ENCODE measurements around the gene CECR2. TPM values are rescaled to one million over a fixed set of nuclear protein-coding genes. Genes with fewer than 3 reads are reported as not detected.
"Not testable (repeated sequence)": the region's sequence is repeated elsewhere in the genome, so short reads cannot be mapped to it uniquely, and the experiment has no call there.

Gene CECR2
- total RNA-seq, 1 experiment from 2014 or later = 3.6 TPM

- Histone ChIP-seq H3K27ac (ENCODE audit: low read length) (no peak overlapping the region), H3K4me3 (ENCODE audit: low read depth in 2 of 2, low read length in 2 of 2) (no peak overlapping the region), H3K36me3 (ENCODE audit: control insufficient read depth, insufficient read depth, low read length) (no peaks in the 10 kb centered on the region), H3K4me1 (ENCODE audit: control insufficient read depth, insufficient read depth, low read length) (no peaks in the 10 kb centered on the region), H3K9me3 (ENCODE audit: control insufficient read depth, insufficient read depth, low read depth, low read length) (no peaks in the 10 kb centered on the region), H3K27me3 (ENCODE audit: control insufficient read depth, insufficient read depth, low read length) (no peaks in the 10 kb centered on the region)
- intact Hi-C loops (cut with micrococcal nuclease; ENCODE audit: unreplicated experiment) = no loop called here
- CTCF ChIA-PET = no interaction called here
- in situ Hi-C loops (cut with HindIII; ENCODE audit: low pct_unique_long_range_greater_than_20kb, low sequenced_read_pairs) = no loop called here
- ATAC-seq = no peak
- POLR2A ChIA-PET = no interaction called here
- TF ChIP-seq POLR2AphosphoS5 (IDR thresholded peaks at IDR 0.05; ENCODE audit: low read depth, low read length) (no peak), TCF7L2 (IDR thresholded peaks at IDR 0.05; ENCODE audit: low read depth, low read length) (no peak), SIN3A (IDR thresholded peaks at IDR 0.05; ENCODE audit: borderline replicate concordance, insufficient read depth, low read depth, low read length) (no peak)
- TF ChIP-seq, protein P1, sequence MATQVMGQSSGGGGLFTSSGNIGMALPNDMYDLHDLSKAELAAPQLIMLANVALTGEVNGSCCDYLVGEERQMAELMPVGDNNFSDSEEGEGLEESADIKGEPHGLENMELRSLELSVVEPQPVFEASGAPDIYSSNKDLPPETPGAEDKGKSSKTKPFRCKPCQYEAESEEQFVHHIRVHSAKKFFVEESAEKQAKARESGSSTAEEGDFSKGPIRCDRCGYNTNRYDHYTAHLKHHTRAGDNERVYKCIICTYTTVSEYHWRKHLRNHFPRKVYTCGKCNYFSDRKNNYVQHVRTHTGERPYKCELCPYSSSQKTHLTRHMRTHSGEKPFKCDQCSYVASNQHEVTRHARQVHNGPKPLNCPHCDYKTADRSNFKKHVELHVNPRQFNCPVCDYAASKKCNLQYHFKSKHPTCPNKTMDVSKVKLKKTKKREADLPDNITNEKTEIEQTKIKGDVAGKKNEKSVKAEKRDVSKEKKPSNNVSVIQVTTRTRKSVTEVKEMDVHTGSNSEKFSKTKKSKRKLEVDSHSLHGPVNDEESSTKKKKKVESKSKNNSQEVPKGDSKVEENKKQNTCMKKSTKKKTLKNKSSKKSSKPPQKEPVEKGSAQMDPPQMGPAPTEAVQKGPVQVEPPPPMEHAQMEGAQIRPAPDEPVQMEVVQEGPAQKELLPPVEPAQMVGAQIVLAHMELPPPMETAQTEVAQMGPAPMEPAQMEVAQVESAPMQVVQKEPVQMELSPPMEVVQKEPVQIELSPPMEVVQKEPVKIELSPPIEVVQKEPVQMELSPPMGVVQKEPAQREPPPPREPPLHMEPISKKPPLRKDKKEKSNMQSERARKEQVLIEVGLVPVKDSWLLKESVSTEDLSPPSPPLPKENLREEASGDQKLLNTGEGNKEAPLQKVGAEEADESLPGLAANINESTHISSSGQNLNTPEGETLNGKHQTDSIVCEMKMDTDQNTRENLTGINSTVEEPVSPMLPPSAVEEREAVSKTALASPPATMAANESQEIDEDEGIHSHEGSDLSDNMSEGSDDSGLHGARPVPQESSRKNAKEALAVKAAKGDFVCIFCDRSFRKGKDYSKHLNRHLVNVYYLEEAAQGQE (IDR thresholded peaks at IDR 0.05; ENCODE audit: insufficient read depth in 1 of 2, low read depth in 2 of 2, low read length in 1 of 2) = no peak
- TF ChIP-seq, protein P2, sequence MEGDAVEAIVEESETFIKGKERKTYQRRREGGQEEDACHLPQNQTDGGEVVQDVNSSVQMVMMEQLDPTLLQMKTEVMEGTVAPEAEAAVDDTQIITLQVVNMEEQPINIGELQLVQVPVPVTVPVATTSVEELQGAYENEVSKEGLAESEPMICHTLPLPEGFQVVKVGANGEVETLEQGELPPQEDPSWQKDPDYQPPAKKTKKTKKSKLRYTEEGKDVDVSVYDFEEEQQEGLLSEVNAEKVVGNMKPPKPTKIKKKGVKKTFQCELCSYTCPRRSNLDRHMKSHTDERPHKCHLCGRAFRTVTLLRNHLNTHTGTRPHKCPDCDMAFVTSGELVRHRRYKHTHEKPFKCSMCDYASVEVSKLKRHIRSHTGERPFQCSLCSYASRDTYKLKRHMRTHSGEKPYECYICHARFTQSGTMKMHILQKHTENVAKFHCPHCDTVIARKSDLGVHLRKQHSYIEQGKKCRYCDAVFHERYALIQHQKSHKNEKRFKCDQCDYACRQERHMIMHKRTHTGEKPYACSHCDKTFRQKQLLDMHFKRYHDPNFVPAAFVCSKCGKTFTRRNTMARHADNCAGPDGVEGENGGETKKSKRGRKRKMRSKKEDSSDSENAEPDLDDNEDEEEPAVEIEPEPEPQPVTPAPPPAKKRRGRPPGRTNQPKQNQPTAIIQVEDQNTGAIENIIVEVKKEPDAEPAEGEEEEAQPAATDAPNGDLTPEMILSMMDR (IDR thresholded peaks at IDR 0.05) = no peak
- no TSS peak for BruUV-seq (replicated peaks)
- no peak for DNase-seq (ENCODE audit: low read depth, low spot score)
Observed at GRCh38 chr22:17514084-17514483, 144.8 kb downstream of the CECR2 start.

DNA sequence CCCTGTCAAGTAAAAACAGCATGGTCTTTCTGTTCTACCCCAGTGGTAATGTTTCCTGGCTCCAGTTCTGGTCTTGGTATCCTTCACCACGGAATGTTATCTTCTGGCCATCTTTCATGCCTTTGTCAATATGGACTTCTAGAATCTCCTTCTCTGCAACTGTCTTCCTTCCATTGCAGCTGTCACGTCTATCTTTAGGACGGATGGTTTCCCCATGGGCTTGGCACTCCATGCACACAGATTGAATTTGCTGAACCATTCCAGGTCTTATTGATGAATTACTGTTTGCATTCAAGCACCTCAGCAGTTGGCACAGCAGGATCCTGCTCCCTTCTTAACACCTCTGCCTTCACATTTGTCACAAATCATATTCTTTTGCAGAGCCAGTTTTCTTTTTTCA lies 149.1 kb downstream of the CECR2 start:
- intact Hi-C loops (cut with micrococcal nuclease; ENCODE audit: unreplicated experiment) = no loop called here
- Histone ChIP-seq H3K4me1 (ENCODE audit: control insufficient read depth, insufficient read depth, low read length) (no peaks in the 10 kb centered on the region), H3K9me3 (ENCODE audit: control insufficient read depth, insufficient read depth, low read depth, low read length) (no peaks in the 10 kb centered on the region), H3K27me3 (ENCODE audit: control insufficient read depth, insufficient read depth, low read length) (no peaks in the 10 kb centered on the region), H3K36me3 (ENCODE audit: control insufficient read depth, insufficient read depth, low read length) (no peaks in the 10 kb centered on the region), H3K4me3 (ENCODE audit: low read depth in 2 of 2, low read length in 2 of 2) (no peak overlapping the region), H3K27ac (ENCODE audit: low read length) (no peak overlapping the region)
- DNase-seq (ENCODE audit: low read depth, low spot score) (no peak), ATAC-seq (no peak)
- in situ Hi-C loops (cut with HindIII; ENCODE audit: low pct_unique_long_range_greater_than_20kb, low sequenced_read_pairs) = no loop called here
- ChIA-PET POLR2A (interaction anchor here (0.6 kb wide), 1 partner anchor 189 kb away, joined by 3 read pairs; no protein-coding TSS in a partner anchor), CTCF (interaction anchor here (0.6 kb wide), 1 partner anchor 419 kb away, joined by 4 read pairs; no protein-coding TSS in a partner anchor)
- TF ChIP-seq POLR2AphosphoS5 (IDR thresholded peaks at IDR 0.05; ENCODE audit: low read depth, low read length) (no peak), SIN3A (IDR thresholded peaks at IDR 0.05; ENCODE audit: borderline replicate concordance, insufficient read depth, low read depth, low read length) (no peak), TCF7L2 (IDR thresholded peaks at IDR 0.05; ENCODE audit: low read depth, low read length) (no peak)
- TF ChIP-seq, protein P2 (IDR thresholded peaks at IDR 0.05) = no peak
- TF ChIP-seq, protein P1 (IDR thresholded peaks at IDR 0.05; ENCODE audit: insufficient read depth in 1 of 2, low read depth in 2 of 2, low read length in 1 of 2) = no peak
- BruUV-seq (replicated peaks) = no TSS peak

- H3K9me3 ChIP-seq (ENCODE audit: control insufficient read depth, insufficient read depth, low read depth, low read length); ATAC-seq; in situ Hi-C loops (cut with HindIII; ENCODE audit: low pct_unique_long_range_greater_than_20kb, low sequenced_read_pairs); BruUV-seq (replicated peaks); intact Hi-C loops (cut with micrococcal nuclease; ENCODE audit: unreplicated experiment); POLR2A ChIA-PET; H3K4me1 ChIP-seq (ENCODE audit: control insufficient read depth, insufficient read depth, low read length); H3K4me3 ChIP-seq (ENCODE audit: low read depth in 2 of 2, low read length in 2 of 2); H3K27me3 ChIP-seq (ENCODE audit: control insufficient read depth, insufficient read depth, low read length); CTCF ChIA-PET; DNase-seq (ENCODE audit: low read depth, low spot score); H3K27ac ChIP-seq (ENCODE audit: low read length); H3K36me3 ChIP-seq (ENCODE audit: control insufficient read depth, insufficient read depth, low read length): not testable (repeated sequence)
Observed at GRCh38 chr22:17521971-17522370, 152.7 kb downstream of the CECR2 start.
